DMS114 treated with DMSO at 0.1 percent for 48 hours (cell line): ENCODE results near the gene CFAP298.
A peak's percentile ranks its signal among the peaks of the same experiment; 100 is the strongest.
"Not testable (repeated sequence)": the region's sequence is repeated elsewhere in the genome, so short reads cannot be mapped to it uniquely, and the experiment has no call there.

Source experiments
- DNase-seq: peaks from one replicate; lab custom pipeline; 2025; ENCODE audit not compliant: unreplicated experiment; lab: John Stamatoyannopoulos, UW

Gene CFAP298, protein sequence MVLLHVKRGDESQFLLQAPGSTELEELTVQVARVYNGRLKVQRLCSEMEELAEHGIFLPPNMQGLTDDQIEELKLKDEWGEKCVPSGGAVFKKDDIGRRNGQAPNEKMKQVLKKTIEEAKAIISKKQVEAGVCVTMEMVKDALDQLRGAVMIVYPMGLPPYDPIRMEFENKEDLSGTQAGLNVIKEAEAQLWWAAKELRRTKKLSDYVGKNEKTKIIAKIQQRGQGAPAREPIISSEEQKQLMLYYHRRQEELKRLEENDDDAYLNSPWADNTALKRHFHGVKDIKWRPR

GRCh38 chr21:32612075-32612998 is at the start of gene CFAP298:
Gene CFAP298 (minus strand): TSS chr21:32612377. CDS start chr21:32612243, 134 bp downstream.
- DNase-seq: peak; percentile 85

DNA sequence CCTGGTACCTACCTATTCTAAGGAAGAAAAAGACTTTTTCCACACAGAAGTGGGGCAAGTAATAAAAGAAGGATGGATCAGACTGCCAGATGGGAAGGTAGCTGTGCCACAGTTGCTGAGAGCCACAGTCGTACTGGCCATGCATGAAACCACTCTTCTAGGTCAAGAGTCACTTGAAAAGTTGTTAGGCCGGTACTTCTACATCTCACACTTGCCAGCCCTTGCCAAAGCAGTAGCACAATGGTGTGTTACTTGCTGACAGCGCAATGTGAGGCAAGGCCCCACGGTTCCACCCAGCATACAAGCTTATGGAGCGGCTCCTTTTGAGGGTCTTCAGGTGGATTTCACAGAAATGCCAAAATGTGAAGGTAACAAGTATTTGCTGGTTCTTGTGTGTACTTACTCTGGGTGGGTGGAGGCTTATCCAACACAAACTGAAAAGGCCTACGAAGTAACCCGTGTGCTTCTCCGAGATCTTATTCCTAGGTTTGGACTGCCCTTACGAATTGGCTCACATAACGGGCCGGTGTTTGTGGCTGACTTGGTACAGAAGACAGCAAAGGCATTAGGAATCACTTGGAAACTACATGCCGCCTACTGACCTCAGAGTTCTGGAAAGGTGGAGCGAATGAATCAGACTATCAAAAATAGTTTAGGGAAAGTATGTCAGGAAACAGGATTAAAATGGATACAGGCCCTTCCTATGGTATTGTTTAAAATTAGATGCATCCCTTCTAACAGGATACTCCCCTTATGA is 49.0 kb upstream of the CFAP298 start:
- not testable (repeated sequence) for DNase-seq

- DNase-seq: no peak
These were observed 46.3 kb upstream of the CFAP298 start for GRCh38 chr21:32658524-32658923.

GRCh38 chr21:32653326-32653901 is 41.2 kb upstream of the CFAP298 start:
- DNase-seq: peak; percentile 1

DNA sequence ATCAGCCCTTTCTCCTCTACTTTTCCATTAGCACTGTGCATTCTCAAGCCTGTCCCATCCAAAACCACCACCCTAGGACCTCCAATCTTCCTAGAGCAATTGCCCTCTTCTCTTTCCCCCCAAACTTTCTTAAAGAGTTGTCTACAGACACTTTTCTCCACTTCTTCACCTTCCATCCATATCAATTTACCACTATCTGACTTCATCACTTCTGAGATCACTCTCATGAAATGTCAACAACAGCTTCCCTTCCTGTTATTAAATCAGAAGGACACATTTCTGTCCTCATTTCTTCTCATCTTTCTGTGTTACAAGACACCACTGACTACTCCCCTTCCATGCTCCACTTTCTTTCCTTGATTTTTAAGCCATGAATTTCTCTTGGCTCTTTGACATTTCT is 36.0 kb upstream of the CFAP298 start:
- no peak for DNase-seq

DNA sequence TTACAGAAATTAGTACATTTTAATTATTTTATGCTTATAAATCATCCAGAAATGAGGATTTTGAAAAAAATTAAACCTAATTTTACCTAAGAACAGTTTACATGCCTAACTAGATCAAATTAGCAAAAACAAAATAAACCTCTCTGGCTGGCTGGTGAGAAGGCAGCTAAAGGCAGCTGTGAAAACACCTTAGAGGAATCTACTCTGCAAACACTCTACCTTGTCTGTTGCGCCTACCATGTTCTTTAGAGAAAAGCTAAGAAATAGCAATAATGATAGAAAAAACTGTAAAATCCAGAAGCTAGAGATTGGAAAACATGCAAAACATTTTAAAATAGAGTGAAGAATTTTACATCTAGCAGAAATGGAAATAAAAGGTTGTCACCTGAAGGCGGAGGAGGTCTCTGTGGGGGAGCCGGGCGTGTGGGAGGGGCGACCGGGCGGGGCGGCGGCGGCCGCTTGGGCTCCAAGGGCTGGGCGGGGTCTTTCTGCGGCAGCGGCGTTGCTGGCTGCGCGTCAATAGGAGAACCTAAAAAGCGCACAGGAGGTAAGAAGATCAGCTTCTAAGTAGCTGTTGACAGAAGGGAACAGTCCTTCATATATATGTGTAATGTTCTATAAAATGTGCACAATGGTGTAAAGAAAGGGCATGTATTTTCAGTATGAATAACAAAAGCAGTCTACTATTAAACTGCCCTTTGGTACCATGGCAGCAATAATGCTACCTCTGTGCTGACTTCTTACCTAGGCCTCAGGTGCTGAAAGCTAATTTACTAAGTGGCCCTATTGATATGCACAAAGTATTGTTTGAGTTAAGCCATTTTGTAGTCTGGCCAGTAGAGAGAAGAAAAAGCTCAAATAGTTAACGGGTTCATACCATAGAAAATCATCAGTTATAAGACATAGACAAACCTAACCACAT is 33.3 kb upstream of the CFAP298 start:
- DNase-seq: no peak

GRCh38 chr21:32641710-32642698 is 29.8 kb upstream of the CFAP298 start:
- no peak for DNase-seq

GRCh38 chr21:32626621-32627196 is 14.5 kb upstream of the CFAP298 start:
- no peak for DNase-seq

- DNase-seq: not testable (repeated sequence)
These were observed 6.0 kb upstream of the CFAP298 start for GRCh38 chr21:32618218-32618617.

DNA sequence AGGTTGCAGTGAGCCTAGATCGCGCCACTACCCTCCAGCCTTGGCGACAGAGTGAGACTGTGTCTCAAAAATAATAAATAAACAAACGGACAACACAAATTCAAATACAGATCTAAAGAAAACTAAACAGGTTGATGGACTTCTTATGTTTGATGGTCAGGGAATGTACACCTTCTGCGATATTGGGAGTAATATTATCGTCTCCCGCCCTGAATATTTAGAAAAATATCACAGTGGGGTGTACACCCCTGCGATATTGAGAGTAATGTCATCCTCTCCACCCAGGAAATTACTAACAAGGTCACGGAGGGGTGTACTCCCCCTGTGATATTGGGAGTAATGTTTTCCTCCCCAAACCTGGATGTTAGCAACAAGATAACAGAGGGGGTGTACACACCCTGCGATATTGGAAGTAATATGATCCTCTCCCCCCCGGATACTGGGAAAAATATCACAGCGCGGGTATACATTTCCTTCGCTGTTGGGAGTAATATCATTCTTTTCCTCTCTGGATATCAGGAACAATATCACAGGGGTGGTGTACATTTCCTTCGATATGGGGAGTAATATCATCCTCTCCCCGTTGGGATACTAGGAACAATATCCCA is 1.4 kb upstream of the CFAP298 start:
- DNase-seq: no peak

DNA sequence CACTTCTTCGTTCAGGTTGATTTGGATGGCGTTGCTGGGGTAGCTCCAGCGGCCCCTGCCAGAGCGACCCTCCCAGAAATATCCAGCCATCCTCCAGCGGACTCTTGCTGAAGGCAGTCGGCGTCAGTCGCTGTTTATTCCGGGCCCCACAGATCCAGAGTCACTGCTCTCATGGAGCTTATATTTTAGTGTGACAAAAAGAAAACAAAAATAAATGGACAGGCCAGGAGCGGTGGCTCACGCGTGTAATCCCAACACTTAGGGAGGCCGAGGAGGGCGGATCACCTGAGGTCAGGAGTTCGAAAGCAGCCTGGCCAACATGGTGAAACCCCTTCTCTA is 791 bp upstream of the CFAP298 start:
- no peak for DNase-seq

GRCh38 chr21:32611471-32611997 is 643 bp downstream of the CFAP298 start:
- DNase-seq: no peak

- DNase-seq: not testable (repeated sequence)
These were observed 1.2 kb downstream of the CFAP298 start for GRCh38 chr21:32610940-32611339.

DNA sequence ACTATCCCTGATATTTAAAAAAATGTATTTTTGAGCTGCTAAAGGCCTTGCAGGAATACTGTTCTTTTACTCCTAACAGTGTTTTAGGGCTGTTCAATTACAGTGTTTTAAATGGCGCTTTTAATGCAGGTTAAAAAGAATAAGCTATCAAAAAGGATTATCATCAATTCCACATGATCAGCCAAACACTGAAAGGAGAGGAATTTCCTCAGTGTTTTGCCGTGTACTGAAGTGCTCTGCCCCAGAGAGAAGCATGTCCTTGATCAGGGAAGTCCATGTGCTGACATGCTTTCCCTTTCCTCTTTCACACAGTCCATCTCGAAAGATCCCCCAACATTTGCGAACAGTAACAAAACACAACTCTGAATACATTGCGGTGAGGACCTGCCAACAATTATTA is 3.3 kb downstream of the CFAP298 start:
- DNase-seq: no peak

- DNase-seq: no peak
These were observed 6.7 kb downstream of the CFAP298 start for GRCh38 chr21:32605469-32605868.

GRCh38 chr21:32604464-32604863 is 7.7 kb downstream of the CFAP298 start:
- DNase-seq: no peak

DNA sequence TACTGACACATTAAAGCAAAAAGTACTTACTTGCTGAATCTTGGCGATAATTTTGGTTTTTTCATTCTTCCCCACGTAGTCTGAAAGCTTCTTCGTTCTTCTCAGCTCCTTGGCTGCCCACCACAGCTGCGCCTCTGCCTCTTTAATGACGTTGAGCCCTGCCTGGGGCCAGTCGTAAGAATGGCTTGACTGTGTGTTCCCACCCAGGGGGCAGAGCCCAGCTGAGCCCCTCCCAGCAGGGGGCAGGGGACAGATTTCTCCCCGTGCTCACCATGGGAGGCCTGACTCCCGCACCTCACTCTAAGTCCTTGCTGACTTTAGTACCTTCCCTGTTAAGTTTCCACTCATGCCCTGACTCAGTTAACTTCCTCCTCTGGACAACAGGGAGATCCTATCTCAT is 9.0 kb downstream of the CFAP298 start:
- DNase-seq: no peak

DNA sequence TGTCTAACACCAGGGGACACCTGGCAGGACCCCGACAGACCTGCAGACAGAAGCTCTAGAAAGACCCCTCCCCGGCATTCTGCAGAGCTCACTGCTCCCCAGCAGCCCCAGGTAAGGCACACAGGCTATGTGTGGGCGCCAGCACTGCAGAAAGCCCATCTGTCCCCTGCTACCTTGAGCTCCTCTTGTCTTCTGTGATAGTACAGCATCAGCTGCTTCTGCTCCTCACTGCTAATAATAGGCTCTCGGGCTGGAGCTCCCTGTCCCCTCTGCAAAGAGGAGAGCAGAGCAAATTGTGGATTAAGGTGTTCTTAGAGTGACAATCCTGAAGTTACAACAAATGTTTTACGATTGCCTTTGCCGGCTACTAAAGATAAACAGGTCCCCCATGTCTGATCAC is 10.1 kb downstream of the CFAP298 start:
- DNase-seq: no peak
